Esophagus squamous epithelium (tissue), 5 donors: Measurements from ENCODE around the gene CWC27. TPM values are rescaled to one million over a fixed set of nuclear protein-coding genes. Genes with fewer than 3 reads are reported as not detected.

ENCODE experiments used
- DNase-seq: peaks from one replicate; lab custom pipeline; 2025; lab: John Stamatoyannopoulos, UW
- H3K27ac ChIP-seq, 4 donors: fragments of 200-600 bp; sonication (generic); one replicate each; pipeline ENCODE4 v1.5.1; 2016 to 2019; ENCODE audit warnings: mild to moderate bottlenecking in 1 of 4
- H3K27me3 ChIP-seq, 4 donors: fragments of 200-600 bp; sonication (generic); 1 replicate in 3 of 4; 2 replicates in 1 of 4; pipeline versions ENCODE4 v1.5.1 to v1.6.0; 2017 to 2021; ENCODE audit warnings: antibody characterized with exemption in 1 of 4
- H3K36me3 ChIP-seq, 3 donors: fragments of 200-600 bp; sonication (generic); one replicate each; pipeline ENCODE4 v1.5.1; 2016 to 2019
- H3K4me1 ChIP-seq, 3 donors: fragments of 200-600 bp; sonication (generic); one replicate each; pipeline ENCODE4 v1.5.1; 2017 to 2019
- H3K4me3 ChIP-seq, 4 donors: fragments of 200-600 bp; sonication (generic); 1 replicate in 3 of 4; 2 replicates in 1 of 4; pipeline ENCODE4 v1.5.1; 2016 to 2019; ENCODE audit warnings: mild to moderate bottlenecking in 2 of 4, moderate library complexity in 1 of 4
- H3K9me3 ChIP-seq, 3 donors: fragments of 200-600 bp; sonication (generic); one replicate each; pipeline ENCODE4 v1.5.1; 2016 to 2019
- CTCF ChIP-seq, 6 experiments: fragments of 450-650 bp in 4 of 6; fragments of 200-600 bp in 2 of 6; sonication (generic) in 2 of 6; IDR thresholded peaks; one replicate each; pipeline ENCODE4 v1.5.1; 2016 to 2019; ENCODE audit warnings: antibody characterized with exemption in 6 of 6, mild to moderate bottlenecking in 4 of 6, moderate library complexity in 4 of 6
- POLR2A ChIP-seq, 4 donors: fragments of 450-650 bp; IDR thresholded peaks; one replicate each; pipeline ENCODE4 v1.6.1; 2017; ENCODE audit warnings: antibody characterized with exemption in 4 of 4, mild to moderate bottlenecking in 4 of 4, moderate library complexity in 3 of 4
- WGBS, 2 donors: methylation state at CpG; one replicate each; pipeline ENCODE4 v1.1.5; 2018; 5-methylcytosine and 5-hydroxymethylcytosine counted together
- intact Hi-C: fragments of 100-400 bp; cut with DNase I; formaldehyde crosslinking; loops from one replicate; pipeline ENCODE4 v1.15.0; 2022
- total RNA-seq, 4 donors: library from RNA; depleted of rRNA; stranded (reverse); fragments of >200 nt; gene quantifications; one replicate each; pipeline ENCODE4 v1.1.0, GENCODE V29; 2016
- donor health status: DM: yes; HTN: yes; CAD: no.

CWC27 gene
- total RNA-seq, 4 donors from 2014 or later, result 9.9 to 15.6 (median 12.1) TPM

- no peaks in the 10 kb centered on the region for H3K9me3 ChIP-seq
- no peak overlapping the region for H3K4me3 ChIP-seq
- H3K27ac ChIP-seq, result peak overlapping the region in 1 of 4 donors; percentile 3
- no peaks in the 10 kb centered on the region for H3K4me1 ChIP-seq
- no peaks in the 10 kb centered on the region for H3K27me3 ChIP-seq
- WGBS, 2 donors, result 52 to 59% methylated on average over 2 of the region's 2 CpGs
- no peaks in the 10 kb centered on the region for H3K36me3 ChIP-seq
- TF ChIP-seq CTCF (IDR thresholded peaks at IDR 0.05), result no peak
- TF ChIP-seq POLR2A (IDR thresholded peaks at IDR 0.05), result no peak
- DNase-seq, result no peak
- intact Hi-C loops, result no loop called here
Observed at GRCh38 chr5:65014769-65015168, 246.0 kb downstream of the CWC27 start.

GRCh38 chr5:65015767-65016166, 247.0 kb downstream of the CWC27 start:
- H3K36me3 ChIP-seq, result no peaks in the 10 kb centered on the region
- WGBS, 2 donors, result 87 to 88% methylated on average over 3 of the region's 3 CpGs
- H3K4me1 ChIP-seq, result no peaks in the 10 kb centered on the region
- intact Hi-C loops, result no loop called here
- H3K27ac ChIP-seq, result no peak overlapping the region
- TF ChIP-seq POLR2A (IDR thresholded peaks at IDR 0.05) (no peak), CTCF (IDR thresholded peaks at IDR 0.05) (no peak)
- H3K4me3 ChIP-seq, result no peak overlapping the region
- no peaks in the 10 kb centered on the region for H3K9me3 ChIP-seq
- DNase-seq, result no peak
- H3K27me3 ChIP-seq, result no peaks in the 10 kb centered on the region

GRCh38 chr5:65017636-65018035, 248.9 kb downstream of the CWC27 start:
- no peaks in the 10 kb centered on the region for H3K4me1 ChIP-seq
- no peak overlapping the region for H3K27ac ChIP-seq
- H3K36me3 ChIP-seq, result no peaks in the 10 kb centered on the region
- intact Hi-C loops, result no loop called here
- TF ChIP-seq POLR2A (IDR thresholded peaks at IDR 0.05) (no peak), CTCF (IDR thresholded peaks at IDR 0.05) (no peak)
- H3K27me3 ChIP-seq, result no peaks in the 10 kb centered on the region
- H3K4me3 ChIP-seq, result no peak overlapping the region
- no peak for DNase-seq
- H3K9me3 ChIP-seq, result no peaks in the 10 kb centered on the region

GRCh38 chr5:65018763-65019162, 250.0 kb downstream of the CWC27 start:
- Histone ChIP-seq H3K36me3 (no peaks in the 10 kb centered on the region), H3K27me3 (no peaks in the 10 kb centered on the region), H3K4me1 (no peaks in the 10 kb centered on the region), H3K27ac (no peak overlapping the region), H3K4me3 (no peak overlapping the region), H3K9me3 (no peaks in the 10 kb centered on the region)
- intact Hi-C loops, result no loop called here
- TF ChIP-seq CTCF (IDR thresholded peaks at IDR 0.05) (no peak), POLR2A (IDR thresholded peaks at IDR 0.05) (no peak)
- 90 to 93% methylated on average over 2 of the region's 2 CpGs for WGBS, 2 donors
- DNase-seq, result no peak

- H3K36me3 ChIP-seq, result no peaks in the 10 kb centered on the region
- H3K27ac ChIP-seq, result no peak overlapping the region
- no peak overlapping the region for H3K4me3 ChIP-seq
- H3K9me3 ChIP-seq, result no peaks in the 10 kb centered on the region
- DNase-seq, result no peak
- intact Hi-C loops, result no loop called here
- no peaks in the 10 kb centered on the region for H3K27me3 ChIP-seq
- H3K4me1 ChIP-seq, result no peaks in the 10 kb centered on the region
- TF ChIP-seq POLR2A (IDR thresholded peaks at IDR 0.05) (no peak), CTCF (IDR thresholded peaks at IDR 0.05) (no peak)
Observed at GRCh38 chr5:65020492-65020891, 251.8 kb downstream of the CWC27 start.
